Neuron (in vitro differentiated cells): ENCODE measurements around the gene ZNF212.
A peak's percentile ranks its signal among the peaks of the same experiment; 100 is the strongest.
"Not testable (repeated sequence)": the region's sequence is repeated elsewhere in the genome, so short reads cannot be mapped to it uniquely, and the experiment has no call there.

Source experiments
- H2AFZ ChIP-seq: one replicate; pipeline ENCODE4 v1.6.1; 2013; ENCODE audit warnings: low read depth, mild to moderate bottlenecking, inconsistent platforms, low read length, moderate library complexity
- H3K27me3 ChIP-seq: one replicate; pipeline ENCODE4 v1.6.1; 2013; ENCODE audit warnings: low read length; ENCODE audit not compliant: insufficient read depth
- H3K36me3 ChIP-seq: one replicate; pipeline ENCODE4 v1.6.1; 2013; ENCODE audit warnings: low read length; ENCODE audit not compliant: insufficient read depth
- H3K4me1 ChIP-seq: one replicate; pipeline ENCODE4 v1.6.1; 2013; ENCODE audit warnings: low read length; ENCODE audit not compliant: insufficient read depth
- H3K4me3 ChIP-seq: 2 replicates; pipeline ENCODE4 v1.5.1; 2013; ENCODE audit warnings: mild to moderate bottlenecking, low read length, moderate library complexity
- H3K9me3 ChIP-seq: one replicate; pipeline ENCODE4 v1.6.1; 2013; ENCODE audit warnings: low read length

ZNF212 gene

DNA sequence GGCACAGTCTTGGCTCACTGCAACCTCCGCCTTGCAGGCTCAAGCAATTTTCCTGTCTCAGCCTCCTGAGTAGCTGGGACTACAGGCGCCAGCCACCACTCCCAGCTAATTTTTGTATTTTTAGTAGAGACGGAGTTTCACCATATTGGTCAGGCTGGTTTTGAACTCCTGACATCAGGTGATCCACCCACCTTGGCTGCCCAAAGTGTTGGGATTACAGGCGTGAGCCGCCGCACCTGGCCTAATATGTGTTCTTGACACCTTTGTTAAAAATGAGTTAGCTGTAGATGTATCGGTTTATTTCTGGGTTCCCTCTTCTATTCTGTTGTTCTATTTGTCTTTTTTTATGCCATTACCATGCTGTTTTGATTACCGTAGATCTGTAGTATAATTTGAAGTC lies 35.0 kb downstream of the ZNF212 start:
- H3K9me3 ChIP-seq, H3K4me3 ChIP-seq, H3K36me3 ChIP-seq: not testable (repeated sequence)

DNA sequence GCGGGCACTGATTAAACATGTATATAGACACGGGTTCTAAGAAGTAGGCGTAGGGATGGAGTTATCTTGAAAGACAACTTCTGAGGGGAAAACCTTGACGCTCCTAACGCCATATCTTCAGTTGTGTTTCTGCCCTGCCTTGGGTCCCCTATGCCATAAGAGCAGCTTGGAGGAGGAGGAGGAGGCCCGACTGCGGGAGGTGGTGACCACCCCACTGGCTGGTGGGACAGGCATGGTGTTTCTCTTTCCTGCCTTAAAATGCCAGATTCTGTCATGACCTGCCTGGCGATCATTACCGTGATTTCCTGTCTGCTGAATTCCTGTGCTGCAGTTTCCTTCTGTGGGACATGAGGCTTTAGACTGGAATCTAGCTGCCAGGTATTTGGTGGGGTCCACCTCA lies 38.4 kb downstream of the ZNF212 start:
- Histone ChIP-seq H3K4me1 (no peaks in the 10 kb centered on the region), H3K36me3 (no peaks in the 10 kb centered on the region)

More for the DNA sequence above, 35.0 kb downstream of the ZNF212 start:
- not testable (repeated sequence) for H2AFZ ChIP-seq, H3K4me1 ChIP-seq, H3K27me3 ChIP-seq

DNA sequence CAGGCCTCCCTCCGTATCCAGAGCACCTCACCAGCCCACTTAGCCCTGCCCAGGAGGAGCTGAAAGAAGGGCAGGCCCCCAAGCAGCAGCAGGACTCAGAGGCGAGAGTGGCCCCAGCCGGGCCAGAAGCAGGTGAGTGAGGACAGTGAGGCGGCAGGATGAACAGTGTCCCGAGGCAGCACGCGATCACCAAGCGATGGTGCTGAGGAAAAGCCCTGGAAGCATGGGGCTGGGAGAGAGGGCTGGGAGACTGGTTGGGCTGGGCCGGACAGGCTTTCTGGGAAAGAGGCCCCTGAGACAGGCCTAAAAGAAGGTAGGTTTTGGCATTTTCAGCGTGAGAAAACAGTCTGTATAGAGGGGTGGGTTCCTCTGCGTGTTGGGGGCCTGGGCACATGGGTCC lies 38.9 kb downstream of the ZNF212 start:
- Histone ChIP-seq H3K36me3 (no peaks in the 10 kb centered on the region), H3K4me3 (no peak overlapping the region), H2AFZ (no peak overlapping the region), H3K27me3 (no peaks in the 10 kb centered on the region), H3K9me3 (no peaks in the 10 kb centered on the region), H3K4me1 (no peaks in the 10 kb centered on the region)

More for the DNA sequence above, 38.4 kb downstream of the ZNF212 start:
- Histone ChIP-seq H3K4me3 (no peak overlapping the region), H3K27me3 (no peaks in the 10 kb centered on the region), H3K9me3 (no peaks in the 10 kb centered on the region), H2AFZ (no peak overlapping the region)

DNA sequence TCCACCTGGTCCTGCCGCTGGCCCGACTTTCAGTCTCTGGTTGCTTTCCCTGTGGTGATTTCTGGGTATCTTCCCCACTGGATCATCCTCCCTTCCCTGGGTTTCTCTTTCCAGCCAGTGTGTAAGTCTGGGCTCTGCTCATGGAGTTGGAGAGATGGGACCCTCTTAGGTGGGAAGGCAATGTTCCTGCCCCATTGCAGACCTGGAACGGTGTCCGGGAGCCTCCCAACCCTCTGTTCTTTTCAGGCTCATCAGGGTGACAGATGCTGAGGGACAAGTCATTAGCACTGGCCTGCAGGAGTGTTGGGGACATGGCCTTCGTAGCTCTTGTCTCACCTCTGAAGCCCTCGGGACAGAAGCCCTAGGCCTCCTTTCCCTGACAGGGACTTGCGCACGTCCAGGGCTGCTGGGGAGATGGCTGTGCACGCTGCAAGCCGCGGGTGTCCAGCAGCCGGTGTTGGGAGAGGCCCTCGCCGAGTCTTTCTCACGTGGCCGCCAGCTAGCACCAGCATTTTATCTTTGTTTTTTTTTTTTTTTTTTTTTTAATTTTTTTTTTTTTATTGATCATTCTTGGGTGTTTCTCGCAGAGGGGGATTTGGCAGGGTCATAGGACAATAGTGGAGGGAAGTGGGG lies 39.8 kb downstream of the ZNF212 start:
- no peaks in the 10 kb centered on the region for H3K9me3 ChIP-seq
- H3K27me3 ChIP-seq, result no peaks in the 10 kb centered on the region
- H3K4me1 ChIP-seq, result no peaks in the 10 kb centered on the region
- no peak overlapping the region for H2AFZ ChIP-seq
- H3K4me3 ChIP-seq, result no peak overlapping the region
- H3K36me3 ChIP-seq, result no peaks in the 10 kb centered on the region

DNA sequence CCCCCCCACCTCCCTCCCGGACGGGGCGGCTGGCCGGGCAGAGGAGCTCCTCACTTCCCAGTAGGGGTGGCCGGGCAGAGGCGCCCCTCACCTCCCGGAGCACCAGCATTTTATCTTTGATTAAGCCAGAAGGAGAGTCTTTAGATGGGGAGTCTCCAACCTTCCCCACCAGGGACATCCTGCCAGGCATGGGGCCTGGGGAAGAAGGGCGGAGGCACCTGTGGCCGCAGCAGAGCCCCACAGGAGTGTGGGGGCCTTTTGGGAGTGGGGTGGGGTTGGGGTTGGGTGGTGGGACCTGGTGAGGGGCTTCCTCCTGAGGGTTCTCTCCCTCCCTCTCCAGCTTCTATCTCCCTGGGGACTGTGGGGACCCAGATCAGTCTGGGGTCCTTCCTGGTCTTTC lies 40.7 kb downstream of the ZNF212 start:
- H3K36me3 ChIP-seq, result no peaks in the 10 kb centered on the region

DNA sequence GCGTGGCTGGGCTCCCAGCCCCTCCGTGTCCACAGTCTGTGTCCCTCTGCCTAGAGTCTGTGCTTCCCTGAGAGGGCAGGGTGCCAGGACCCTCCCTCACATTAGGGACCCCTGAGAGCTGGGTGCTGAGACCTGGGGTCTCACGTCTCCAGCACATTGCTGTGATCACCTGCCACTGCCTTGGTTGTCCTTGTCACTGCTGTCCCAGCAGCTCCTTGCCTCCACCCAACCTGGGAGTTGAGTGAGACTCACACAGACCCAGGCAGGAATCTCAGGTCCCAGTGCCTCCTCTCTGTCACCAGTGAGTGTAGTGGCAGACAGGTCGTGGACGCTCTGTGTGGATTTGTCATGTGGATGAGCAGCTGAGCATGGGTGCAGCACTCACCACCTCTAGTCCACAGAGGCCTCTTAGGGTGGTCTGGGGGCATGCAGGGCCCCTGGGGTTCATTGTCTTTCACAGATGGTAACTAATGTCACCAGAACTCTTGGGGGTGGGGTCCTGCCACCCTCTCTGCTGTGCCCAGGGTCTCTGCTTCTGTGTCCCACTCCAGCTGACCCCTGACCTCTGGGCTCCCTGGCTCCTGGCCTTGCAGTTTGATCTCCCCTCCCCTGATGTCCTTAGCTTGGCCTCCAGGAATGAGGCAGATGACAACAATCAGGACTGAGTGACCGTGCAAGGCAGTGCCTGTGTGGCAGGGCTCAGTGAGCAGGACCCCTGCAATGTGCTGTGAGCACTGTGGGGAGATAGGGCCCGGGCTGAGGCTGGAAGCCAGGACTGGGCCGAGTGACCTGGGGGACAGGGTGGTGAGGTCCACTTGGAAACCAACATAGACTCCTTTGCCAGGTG lies 41.4 kb downstream of the ZNF212 start:
- H3K4me1 ChIP-seq, result no peaks in the 10 kb centered on the region
- H3K36me3 ChIP-seq, result no peaks in the 10 kb centered on the region
- no peak overlapping the region for H3K4me3 ChIP-seq
- H2AFZ ChIP-seq, result no peak overlapping the region
- no peaks in the 10 kb centered on the region for H3K9me3 ChIP-seq
- no peaks in the 10 kb centered on the region for H3K27me3 ChIP-seq

More for the DNA sequence above, 40.7 kb downstream of the ZNF212 start:
- no peak overlapping the region for H3K4me3 ChIP-seq
- no peaks in the 10 kb centered on the region for H3K4me1 ChIP-seq
- no peaks in the 10 kb centered on the region for H3K27me3 ChIP-seq
- H3K9me3 ChIP-seq, result no peaks in the 10 kb centered on the region
- no peak overlapping the region for H2AFZ ChIP-seq

DNA sequence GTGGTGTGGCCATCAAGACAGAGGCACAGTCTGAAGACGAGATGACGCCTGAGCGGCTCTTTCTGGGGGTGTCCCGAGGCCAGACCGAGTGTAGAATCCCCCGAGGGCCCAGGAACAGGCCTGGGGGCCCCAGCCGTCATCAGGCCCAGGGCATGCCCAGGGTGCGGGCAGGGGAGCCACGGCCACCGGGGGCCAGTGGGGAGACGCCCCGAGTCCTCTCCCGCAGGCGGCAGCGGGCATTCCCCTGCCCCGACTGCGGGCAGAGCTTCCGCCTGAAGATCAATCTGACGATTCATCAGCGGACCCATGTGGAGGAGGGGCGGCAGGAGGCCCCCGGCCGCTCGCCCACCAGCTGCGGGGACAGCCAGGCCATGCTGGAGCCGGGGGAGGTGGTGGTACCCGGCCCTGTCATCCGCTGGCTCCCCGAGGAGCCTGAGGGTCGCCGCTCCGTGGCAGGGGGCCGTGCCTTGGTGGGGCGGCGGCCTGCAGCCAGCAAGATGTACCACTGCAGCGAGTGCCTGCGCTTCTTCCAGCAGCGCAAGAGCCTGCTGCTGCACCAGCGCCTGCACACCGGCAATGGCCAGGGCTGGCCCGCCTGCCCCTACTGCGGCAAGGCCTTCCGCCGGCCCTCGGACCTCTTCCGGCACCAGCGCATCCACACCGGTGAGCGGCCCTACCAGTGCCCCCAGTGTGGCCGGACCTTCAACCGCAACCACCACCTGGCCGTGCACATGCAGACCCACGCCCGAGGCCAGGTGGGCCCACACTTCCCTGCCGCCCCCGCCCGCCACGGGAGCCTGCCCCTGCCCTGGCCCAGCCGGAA lies 42.3 kb downstream of the ZNF212 start:
- Histone ChIP-seq H2AFZ (no peak overlapping the region), H3K9me3 (no peaks in the 10 kb centered on the region), H3K4me1 (no peaks in the 10 kb centered on the region), H3K36me3 (no peaks in the 10 kb centered on the region), H3K27me3 (no peaks in the 10 kb centered on the region), H3K4me3 (no peak overlapping the region)

DNA sequence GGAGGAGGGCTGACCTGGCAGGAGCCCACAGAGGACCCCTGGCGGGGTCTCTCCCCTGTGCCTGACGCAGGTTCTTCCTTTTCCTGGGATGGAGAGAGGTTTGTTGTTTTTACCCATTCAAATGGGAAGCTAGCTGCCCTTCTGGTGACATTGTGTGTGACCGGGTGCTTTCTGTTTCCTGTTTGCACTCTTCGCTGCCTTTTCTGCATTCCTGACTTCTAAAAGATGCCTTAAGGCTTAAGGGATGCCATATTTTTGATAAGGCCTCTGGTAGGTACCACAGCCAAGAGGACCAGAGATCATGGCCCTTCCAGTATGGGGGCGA lies 42.8 kb downstream of the ZNF212 start:
- Histone ChIP-seq H2AFZ (no peak overlapping the region), H3K27me3 (no peaks in the 10 kb centered on the region), H3K4me1 (no peaks in the 10 kb centered on the region), H3K9me3 (no peaks in the 10 kb centered on the region), H3K4me3 (no peak overlapping the region), H3K36me3 (no peaks in the 10 kb centered on the region)

DNA sequence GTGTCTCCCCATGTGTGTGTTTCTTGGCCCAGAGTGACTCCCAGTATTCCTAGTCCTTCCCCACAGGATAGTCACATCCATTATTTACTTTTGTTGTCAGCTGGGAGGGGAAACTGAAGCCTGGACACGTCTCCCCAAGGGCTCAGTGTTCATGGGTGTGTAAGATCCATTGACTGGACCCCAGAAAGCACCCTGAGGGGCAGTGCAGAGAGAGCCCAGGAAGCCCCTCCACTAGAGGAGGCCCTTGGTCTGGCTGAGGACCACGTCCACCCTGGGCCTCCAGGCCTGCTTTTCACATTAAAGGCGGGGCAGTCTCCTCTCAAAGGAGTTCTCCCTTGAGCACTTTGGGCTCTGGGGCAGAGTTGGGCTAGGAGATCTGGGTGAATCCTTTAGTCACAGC lies 43.9 kb downstream of the ZNF212 start:
- H3K4me1 ChIP-seq, result no peaks in the 10 kb centered on the region
- H3K9me3 ChIP-seq, result no peaks in the 10 kb centered on the region
- H3K27me3 ChIP-seq, result no peaks in the 10 kb centered on the region
- no peak overlapping the region for H3K4me3 ChIP-seq
- no peak overlapping the region for H2AFZ ChIP-seq
- no peaks in the 10 kb centered on the region for H3K36me3 ChIP-seq

DNA sequence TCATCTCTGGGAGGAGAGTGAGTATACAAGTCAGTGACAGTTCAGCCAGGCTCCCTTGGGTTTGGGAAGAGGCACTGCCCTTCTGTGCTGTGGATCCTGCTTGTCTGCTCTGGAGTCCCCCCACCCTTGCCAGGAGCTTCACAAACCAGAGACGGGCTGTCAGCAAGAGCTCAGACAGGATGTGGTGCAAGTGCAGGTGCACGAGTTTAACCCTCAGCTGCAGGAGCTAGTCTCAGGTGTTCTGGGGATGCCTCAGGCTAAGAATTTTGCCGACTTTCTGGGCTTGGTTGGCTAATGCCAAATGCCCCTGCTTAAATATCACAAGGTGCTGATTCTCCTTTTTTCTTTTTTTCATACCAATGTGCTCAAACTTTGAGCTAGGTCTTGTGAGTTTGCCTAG lies 44.9 kb downstream of the ZNF212 start:
- Histone ChIP-seq H3K4me3 (peak overlapping the region; percentile 57), H3K9me3 (no peaks in the 10 kb centered on the region), H3K36me3 (no peaks in the 10 kb centered on the region), H3K27me3 (no peaks in the 10 kb centered on the region), H3K4me1 (no peaks in the 10 kb centered on the region), H2AFZ (peak overlapping the region; percentile 68)

DNA sequence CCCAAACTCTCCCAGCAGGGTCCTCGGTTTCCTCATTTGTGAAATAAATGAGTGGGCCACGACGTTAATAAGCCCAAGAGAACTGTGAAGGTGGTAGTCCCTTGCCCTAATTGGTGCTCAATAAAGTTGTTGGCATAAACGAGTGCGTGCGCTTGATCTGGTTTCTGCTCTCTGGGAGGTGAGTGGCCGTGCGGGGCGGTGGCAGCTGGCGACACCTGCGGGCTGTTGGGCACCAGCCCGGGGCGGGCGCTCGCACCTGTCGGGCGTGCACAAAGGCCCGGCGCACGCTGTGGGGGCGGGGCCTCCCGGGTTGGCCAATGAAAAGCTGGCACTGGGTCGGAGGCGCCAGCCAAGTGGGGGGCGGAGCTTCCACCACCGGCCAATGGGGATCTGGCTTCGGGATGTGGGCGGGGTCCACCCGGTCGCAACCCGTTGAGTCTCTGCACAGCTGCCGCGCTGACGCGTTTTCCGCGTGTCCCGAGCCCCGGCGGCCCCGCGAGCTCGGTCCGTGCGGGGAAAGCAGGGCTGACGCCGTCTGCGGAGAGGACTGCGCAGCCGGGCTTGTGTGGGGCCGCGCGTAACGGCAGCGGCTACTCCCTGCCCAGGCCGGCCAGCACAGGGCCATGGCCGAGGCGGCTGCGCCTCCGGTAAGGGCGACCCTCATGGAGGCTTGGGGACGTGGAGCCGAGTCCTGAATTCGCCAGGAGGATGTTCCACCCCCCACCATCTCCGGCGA lies 45.6 kb downstream of the ZNF212 start:
- no peaks in the 10 kb centered on the region for H3K4me1 ChIP-seq
- H2AFZ ChIP-seq, result peak overlapping the region; percentile 68
- H3K36me3 ChIP-seq, result no peaks in the 10 kb centered on the region
- no peaks in the 10 kb centered on the region for H3K9me3 ChIP-seq
- H3K27me3 ChIP-seq, result no peaks in the 10 kb centered on the region
- peak overlapping the region; percentile 57 for H3K4me3 ChIP-seq

DNA sequence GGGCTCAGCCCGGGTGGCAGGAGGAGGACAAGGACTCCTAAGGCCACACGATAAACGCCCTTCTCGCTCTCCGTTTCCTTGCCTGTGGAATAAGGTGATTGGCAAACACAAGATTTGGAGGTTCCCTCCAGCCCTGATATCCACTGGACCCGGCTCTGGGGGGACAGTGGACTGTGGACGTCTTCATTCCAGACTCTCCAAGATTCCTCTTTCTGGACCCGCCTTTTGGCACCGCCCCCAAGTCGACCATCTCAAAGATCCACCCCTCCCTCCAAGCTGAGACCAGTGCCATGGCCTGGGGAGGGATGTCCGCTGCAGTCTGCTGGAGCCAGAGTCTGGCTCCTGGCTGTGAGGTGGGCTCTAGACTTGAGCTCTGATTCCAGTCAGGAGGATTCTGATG lies 46.2 kb downstream of the ZNF212 start:
- no peaks in the 10 kb centered on the region for H3K27me3 ChIP-seq
- H3K9me3 ChIP-seq, result no peaks in the 10 kb centered on the region

More for the DNA sequence above, 46.2 kb downstream of the ZNF212 start:
- Histone ChIP-seq H3K36me3 (no peaks in the 10 kb centered on the region), H3K4me1 (no peaks in the 10 kb centered on the region), H2AFZ (peak overlapping the region; percentile 68), H3K4me3 (peak overlapping the region; percentile 57)
